HG03457 (cell line): ENCODE results near the gene CAPN5.

Experiments used
- ATAC-seq: cut with Tn5 transposase; IDR thresholded peaks from one replicate; pipeline ENCODE4 v1.9.1; 2021; ENCODE audit warnings: moderate number of reproducible peaks; ENCODE audit not compliant: unreplicated experiment

Gene CAPN5

DNA sequence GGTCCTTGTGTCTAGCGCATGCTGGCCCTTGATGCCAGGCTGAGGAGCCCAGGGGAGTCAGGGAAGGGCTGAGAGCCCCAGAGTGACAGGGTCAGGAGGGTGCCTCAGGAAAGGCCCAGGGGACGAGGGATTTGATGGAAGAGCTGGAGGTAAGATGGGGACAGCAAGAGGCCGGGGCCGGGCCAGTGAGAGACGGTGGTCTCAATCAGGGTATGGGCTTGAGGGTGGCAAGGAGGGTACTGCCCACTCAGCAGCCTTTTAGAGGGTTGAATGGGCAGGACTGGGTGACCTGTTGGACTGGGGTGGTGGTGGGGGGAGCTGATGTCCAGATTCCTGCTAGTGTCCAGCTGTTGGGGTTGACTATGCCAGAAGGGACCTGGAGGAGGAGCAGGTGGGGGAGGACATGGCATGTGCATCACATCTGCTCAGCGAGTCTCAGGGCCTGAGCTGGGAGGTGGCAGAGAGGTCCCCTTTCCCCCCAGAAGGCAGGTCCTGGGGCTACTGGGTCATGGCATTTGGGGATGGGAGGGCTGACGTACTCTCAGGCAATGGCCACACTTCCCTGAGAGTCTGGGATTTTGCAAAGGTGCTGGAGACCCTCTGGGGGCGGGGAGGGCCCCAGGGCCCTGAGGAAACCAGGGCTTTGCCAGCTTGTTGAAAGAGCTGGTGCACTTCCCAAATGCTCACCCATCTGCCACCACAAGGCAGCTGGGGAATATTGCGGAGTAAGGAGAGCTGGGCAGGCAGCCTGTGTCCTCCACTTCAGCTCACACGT lies 79.7 kb downstream of the CAPN5 start:
- ATAC-seq: no peak

DNA sequence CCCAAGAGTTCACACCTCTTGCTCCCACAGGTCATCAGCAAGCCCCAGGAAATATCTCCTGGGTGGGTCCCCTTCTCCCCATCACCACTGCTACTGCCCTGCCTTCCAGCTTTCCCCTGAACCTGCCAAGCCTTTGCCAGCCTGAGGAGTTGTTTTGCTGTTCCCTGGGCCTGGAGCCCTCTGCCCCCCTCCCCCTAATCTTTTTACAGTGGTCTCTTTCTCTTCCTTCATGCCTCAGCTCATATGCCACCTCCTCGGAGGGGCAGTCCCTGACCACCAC lies 80.2 kb downstream of the CAPN5 start:
- ATAC-seq: no peak

DNA sequence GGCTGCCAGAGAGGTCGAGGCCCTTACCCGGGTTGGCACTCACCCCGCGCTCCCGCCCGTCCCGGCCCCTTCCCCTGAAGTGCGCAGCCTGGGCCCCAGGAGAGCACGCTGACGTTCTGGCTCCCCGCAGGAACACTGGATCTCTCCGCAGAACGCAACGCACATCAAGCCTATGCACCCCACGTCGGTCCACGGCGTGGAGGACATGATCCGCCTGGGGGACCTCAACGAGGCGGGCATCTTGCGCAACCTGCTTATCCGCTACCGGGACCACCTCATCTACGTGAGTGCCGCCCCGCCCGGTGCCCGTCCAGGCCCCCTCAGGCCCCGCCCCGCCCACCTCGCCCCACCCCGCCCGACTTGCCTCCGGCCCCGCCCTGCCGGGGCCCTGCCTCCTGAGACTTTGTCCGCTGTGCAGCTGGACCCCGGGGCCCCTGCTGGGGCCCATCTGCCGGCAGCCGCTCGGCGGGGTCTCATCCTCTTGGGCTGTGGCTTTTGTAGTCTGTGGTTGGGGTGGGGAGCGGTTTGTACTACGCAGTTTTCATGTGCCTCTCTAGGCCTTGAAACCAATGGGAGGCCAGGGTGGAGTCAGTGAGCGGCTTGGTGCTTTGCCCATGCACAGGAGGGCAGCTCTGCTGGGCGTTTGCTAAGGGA lies 81.0 kb downstream of the CAPN5 start:
- ATAC-seq: no peak

DNA sequence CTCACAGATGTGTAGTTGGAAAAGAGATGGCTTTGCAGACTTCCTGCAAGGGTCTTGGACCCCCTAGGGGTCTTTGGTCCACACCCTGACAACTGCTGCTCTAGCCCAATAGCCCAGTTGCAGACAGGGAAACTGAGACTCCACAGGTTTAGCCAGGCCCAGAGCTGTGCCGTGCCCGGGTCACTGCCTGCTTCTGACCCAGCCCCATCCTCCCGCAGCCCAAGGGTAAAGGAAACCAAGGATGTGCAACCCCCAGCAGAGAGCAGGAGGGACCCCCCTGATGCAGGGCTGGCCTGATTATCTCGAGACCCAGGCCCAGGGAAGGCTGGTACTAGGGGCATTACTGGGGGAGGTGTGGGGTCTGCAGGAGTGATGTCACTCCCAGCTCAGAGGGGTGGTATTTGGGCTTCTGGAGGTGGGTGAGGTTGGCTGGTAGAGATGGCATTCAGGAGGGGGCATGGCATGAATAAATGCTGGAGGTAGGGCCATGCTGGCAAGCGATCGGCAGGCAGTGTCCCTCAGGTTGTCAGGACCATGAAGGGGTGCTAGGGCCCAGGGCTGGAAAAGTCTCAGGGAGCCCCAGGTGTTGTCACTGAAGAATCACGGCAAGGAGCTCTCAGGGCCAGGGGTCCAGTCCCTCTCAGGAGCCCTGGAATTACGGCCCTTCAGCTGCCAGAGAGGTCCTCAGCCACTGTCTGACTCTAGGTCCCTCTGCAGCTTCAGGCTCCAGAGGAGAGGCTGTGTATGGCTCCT lies 82.4 kb downstream of the CAPN5 start:
- no peak for ATAC-seq

DNA sequence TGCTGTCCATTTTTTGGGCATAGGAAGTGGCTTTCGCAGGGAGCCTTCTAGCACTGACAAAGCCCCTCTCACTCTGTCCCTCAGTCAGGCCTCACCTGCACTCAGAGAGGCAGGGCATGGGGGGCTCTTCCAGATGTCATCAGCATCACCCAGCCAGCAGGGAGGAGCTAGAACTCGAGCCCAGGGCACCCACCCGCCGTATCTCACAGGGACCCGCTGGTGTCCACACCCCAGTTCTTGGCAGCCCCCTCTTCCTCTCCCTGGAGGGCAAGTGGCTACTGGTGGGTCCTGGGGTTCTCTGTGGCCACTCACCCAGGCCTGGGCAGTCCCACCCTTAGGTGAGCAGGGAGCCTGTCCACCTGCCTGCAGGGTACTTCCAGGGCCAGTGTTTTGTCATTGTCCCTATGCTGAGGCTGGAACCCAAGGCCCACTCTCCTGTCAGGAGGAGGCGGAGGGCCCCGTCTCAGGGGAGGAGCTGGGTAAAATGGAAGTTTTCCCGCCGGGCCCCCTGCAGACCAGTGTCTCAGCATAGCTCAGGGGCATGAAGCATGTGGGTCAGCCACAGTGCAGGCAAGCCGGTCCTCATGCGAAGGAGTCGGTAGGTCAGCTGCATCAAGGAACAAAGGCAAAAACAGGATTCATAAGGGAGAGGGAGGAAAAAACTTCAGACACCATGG lies 83.1 kb downstream of the CAPN5 start:
- no peak for ATAC-seq

DNA sequence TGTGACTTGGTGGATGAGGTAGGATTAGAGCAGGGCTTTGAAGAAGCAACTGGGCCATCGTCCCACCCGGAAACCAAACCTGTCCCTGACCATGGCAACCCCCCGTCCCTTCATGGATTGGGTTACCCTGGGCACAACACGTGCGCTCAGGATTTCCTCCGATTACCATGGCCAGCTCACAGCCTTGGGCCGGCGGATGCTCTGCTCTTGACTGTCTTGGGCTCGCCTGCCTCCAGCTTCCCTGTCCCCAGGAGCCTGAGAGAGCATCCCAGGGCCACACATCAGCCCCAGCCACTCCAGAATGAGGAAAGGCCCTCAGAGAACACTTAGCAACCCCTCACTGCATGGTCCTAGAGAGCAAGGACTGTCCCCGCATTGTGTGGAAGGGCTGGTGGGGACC lies 84.1 kb downstream of the CAPN5 start:
- no peak for ATAC-seq

DNA sequence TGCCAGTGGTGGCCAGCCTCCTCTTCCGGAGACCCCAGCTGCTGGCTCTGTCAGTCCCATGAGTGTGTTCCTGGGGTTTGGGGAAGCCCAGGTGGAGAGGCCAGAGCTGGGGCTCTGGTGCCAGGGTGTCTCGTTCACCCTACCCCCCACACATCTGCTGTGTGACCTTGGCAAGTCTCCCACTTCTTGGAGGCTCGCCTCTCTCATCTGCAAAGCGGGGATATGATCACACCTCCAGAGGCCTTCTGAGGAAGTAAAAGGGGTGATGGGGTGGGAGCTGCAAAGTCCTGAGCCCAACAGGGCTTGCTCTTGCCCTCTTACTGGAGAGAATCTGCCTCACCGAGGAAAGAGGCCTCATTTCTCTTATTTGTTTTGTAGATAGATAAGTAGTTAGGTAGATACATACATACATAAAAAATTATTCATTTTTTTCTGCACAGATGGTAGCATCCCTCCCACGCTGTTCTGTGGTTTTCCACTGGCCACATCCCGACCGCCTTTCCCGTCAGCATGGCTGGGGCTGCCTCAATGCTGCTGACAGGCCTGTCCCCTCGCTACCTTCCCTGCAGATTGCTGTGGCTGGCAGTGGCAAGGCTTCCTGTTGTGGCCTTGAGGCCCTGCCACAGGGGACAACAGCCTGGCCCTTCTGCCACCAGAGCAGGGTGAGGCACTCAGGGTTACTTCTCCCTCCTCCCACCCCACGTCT lies 85.2 kb downstream of the CAPN5 start:
- no peak for ATAC-seq

DNA sequence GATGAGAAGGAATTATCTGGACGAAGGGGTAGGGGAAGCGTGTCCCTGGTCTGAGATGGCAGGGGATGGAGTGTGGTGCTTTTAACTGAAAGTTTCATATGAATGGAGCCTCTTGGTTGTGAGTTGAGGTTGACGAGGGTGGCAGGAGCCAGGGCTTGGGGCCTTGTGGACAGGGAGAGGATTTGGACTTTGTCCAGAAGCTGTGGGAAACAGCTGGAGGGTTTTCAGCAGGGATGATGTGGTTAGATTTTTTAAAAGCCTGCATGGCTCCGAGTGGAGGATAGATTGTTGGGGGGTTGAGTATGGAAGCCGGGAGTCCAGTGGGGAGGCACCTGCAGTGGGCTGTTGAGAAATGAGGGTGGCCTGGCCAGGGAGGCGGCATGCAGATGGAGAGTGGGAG lies 86.1 kb downstream of the CAPN5 start:
- ATAC-seq: no peak

DNA sequence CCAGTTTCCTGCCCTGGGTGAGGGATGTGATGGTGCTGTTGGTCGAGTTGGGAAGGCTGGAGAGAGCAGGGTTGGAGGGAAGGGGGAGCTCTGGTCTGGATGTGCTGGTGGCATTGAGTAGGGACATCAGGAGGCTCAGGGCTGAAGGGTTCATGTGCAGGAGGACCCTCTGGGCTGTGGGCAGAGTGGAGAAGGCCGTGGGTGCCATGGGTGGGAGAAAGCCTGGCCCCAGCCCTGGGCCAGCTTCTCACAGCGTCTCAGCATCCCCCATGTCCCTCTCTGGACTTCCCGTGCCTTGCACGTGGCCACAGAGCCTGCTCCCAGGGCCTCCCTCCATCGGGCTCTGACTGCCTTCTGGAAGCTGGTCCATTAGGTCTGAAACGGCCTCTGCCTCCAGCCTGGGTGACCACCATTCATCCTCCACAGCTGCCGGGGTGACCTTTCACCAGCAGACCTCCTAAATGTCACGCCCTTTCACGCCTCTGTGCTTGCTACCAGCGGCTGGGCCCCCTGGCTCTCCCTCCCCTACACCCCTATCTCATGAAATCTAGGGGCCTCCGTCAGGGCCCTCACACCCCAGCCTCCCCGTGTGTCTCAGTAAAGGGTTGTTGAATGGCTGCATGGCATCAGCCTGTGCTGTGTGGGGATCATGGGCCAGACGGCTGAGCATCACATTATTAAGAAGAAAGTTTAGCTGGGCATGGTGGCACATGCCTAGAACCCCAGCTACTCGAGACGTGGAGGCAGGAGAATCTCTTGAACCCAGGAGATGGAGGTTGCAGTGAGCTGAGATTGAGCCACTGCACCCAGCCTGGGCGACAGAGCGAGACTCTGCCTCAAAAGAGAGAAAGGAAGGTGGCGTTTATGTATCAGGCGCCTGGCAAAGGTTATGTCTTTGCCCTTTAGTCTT lies 86.8 kb downstream of the CAPN5 start:
- ATAC-seq: no peak

DNA sequence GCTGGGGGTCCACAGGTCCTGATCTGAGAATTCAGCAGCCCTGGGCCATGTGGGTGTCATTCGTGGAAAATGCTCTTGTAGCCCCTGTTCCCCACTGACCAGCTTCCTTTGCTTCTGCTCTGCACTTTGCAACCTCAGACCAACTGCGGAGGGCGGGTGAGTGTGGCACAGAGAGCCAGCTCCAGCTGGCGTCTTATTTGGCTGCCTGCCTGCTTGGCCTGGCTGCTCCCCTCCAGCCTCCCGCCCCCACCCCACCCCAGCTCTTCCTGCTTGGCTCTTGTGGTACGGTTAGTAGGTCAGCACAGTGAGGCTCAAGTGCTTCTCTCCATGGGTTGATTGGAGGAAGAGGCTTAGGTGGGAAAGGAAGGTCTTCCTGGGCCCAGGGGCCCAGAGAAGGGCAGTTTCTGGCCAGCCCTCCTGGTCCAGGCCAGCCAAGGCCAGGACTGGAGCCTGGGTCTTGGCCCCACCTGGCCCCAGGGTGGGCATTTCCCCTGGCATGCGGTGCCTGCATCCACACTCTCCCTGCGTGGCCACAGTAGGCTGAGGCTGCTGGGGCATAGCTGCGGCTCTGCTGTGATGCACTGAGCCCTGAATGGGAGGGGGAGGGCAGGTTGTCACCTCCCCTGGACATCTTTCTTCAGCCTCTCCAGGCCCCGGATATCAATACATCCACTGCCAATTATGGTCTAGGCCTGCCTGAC lies 87.8 kb downstream of the CAPN5 start:
- no peak for ATAC-seq

DNA sequence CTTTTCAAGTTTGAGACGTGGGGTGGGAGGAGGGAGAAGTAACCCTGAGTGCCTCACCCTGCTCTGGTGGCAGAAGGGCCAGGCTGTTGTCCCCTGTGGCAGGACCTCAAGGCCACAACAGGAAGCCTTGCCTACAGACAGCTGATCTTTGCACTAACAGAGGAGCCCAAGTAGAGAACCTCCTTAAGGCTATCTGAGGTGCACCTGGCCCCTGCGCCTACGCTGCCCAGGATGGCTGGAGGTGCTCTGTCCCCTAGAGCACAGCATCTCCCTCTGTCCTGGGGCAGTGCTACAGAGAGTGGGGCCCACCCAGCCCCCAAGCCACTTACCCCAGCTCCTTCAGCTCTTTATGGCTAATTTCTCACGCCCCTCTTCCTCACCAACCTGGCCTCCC lies 88.3 kb downstream of the CAPN5 start:
- no peak for ATAC-seq

DNA sequence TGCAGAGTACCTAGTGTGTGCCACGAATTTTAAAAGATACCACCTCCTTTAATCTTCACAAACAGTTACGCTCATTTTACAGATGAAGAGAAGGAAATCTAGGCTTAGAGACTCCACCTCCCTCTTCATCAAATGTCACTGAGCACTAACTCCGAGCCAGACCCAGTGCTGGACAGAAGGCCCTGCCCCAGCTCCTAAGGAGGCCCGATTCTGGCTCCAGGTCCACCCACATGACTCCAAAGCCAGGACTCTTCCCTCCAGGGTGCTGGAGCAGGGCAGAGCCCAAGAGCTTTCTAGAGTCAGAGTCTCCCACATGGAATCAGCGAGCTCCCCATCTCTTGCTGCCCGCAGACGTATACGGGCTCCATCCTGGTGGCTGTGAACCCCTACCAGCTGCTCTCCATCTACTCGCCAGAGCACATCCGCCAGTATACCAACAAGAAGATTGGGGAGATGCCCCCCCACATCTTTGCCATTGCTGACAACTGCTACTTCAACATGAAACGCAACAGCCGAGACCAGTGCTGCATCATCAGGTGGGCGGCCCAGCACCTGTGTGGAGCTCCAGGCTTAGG lies 88.9 kb downstream of the CAPN5 start:
- ATAC-seq: no peak

DNA sequence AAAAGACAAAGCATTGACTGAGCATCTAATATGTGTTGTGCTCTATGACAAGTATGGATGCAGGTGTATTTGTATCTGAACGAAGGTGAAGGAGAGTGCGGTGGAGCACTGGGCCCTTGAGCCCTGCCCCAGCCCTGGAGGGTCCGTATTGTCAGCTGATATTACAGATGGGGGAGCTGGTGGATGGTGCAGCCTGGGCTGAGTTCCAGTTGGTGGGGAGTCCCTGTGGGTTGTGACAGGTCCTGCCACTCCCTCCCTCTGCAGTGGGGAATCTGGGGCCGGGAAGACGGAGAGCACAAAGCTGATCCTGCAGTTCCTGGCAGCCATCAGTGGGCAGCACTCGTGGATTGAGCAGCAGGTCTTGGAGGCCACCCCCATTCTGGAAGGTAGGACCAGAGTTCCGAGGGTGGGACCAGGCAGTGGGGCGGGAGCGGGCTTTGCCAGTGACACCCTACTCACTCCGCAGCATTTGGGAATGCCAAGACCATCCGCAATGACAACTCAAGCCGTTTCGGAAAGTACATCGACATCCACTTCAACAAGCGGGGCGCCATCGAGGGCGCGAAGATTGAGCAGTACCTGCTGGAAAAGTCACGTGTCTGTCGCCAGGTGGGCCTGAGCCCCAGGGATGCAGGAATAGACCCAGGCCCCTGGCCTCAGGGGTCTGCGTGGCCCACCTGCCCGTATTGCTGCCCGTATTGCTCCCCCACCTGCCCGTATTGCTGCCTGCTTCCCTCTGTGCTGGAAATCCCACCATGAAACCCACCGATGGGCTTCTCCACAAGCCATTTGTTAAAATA lies 89.8 kb downstream of the CAPN5 start:
- no peak for ATAC-seq

DNA sequence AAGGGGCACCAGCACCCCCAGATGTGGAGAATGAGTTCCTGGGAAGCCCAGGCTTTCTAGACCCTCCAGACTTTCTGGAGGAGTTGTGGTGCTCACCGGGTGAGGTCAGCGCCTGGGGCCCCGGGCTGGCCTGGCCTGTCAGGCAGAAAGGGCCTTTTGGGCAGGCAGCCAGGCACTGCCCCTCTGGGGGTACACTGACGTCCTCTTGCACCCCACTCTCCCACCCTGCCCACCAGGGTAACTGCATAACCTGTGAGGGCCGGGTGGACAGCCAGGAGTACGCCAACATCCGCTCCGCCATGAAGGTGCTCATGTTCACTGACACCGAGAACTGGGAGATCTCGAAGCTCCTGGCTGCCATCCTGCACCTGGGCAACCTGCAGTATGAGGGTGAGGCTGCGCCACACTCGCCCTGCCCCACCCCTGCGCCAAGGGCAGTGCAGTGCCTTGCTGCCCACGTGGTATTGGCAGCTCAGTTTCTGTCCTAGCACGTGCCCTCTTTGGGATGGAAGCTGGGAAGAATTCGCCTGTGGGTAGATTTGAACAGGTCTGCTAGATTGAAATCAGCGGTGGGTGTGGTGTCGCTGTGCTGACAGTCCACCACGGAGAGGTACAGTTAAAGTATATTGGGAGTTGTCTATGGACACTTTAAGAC lies 91.4 kb downstream of the CAPN5 start:
- ATAC-seq: no peak

DNA sequence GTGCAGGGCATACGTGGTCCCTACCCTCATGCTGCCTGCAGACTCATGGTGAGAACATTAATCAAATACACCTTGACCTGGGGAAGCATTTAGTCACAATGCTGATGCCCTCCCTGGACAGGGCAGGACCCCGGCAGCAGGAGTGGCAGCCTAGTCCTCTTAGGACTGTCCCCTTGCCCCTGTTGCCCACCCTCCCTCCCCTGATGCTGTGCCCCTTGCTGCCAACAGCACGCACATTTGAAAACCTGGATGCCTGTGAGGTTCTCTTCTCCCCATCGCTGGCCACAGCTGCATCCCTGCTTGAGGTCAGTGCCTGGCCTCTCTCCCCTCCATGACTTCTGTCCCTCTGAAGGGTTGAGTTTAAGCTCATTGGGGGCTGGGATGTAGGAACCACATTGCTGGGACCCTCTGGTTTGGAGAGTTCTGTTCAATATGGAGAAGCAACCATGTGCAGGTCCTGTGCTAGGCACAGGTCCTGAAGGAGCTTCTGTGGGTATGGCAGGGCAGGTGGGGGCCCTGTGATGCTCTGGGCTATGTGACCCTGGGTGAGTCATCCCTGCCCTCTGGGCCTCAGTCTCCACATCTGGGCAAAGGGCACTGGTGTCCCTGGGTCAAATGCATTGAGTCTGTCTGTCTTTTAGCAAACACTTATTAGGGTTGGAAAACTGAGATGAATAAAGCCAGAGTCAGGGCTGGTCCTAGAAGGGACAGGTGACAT lies 92.6 kb downstream of the CAPN5 start:
- no peak for ATAC-seq

DNA sequence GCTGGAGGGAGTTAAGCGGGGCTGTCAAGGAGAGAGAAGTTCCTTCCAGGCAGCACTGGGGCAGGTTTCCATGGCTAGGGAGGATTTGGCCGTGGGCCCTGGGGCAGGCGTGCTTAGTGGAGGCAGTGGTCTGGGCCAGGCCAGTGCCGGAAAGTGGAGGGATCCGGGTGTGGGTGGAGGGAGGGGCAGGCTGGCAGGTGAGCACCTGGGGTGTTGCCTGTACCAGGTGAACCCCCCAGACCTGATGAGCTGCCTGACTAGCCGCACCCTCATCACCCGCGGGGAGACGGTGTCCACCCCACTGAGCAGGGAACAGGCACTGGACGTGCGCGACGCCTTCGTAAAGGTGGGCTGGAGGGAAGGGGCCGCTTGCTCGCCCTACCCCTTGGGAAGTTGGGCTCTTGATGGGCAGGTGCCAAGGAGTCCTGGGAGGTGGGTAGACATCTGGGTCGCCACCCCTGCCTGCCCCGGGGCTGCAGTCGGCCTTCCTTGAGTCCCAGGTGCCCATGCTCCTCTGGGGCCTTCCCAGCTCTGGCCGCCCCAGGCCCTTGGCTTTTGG lies 93.2 kb downstream of the CAPN5 start:
- no peak for ATAC-seq

DNA sequence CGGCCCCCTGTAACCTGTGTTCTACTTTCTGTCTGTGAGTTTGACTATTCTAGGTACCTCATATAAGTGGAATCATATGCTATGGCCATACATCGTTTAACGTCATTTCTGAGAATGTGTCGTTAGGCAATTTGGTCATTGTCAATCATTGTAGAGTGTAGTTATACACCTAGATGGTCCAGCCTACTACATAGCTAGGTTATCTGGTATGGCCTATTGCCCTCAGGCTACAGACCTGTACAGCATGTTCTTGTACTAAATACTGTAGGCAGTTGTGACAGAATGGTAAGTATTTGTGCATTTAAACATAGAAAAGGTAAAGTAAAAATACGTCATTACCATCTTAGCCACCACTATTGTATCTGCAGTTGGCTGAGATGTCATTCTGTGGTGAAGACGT lies 96.5 kb downstream of the CAPN5 start:
- ATAC-seq: no peak
